Epithelial cell of proximal tubule (primary cell): ENCODE results near the gene FKBP11. TPM values are rescaled to one million over a fixed set of nuclear protein-coding genes. Genes with fewer than 3 reads are reported as not detected.

ENCODE experiments used
- DNase-seq: peaks from one replicate; pipeline ENCODE4 v3.0.0-alpha.2; 2011; ENCODE audit warnings: low read depth
- H3K4me3 ChIP-seq: 2 replicates; pipeline ENCODE4 v1.5.1; 2011; ENCODE audit warnings: low read depth, mild to moderate bottlenecking, low read length
- total RNA-seq: library from RNA; depleted of rRNA; stranded (reverse); fragments of >200 nt; gene quantifications from 2 replicates; pipeline ENCODE4 v1.2.3, GENCODE V29; 2015
- TF ChIP-seq, protein P1 (sequence below): conservative IDR thresholded peaks from 2 replicates; pipeline ENCODE4 v1.5.1; 2012; ENCODE audit warnings: low read depth, mild to moderate bottlenecking, low read length

The FKBP11 gene
- total RNA-seq, 1 donor from 2014 or later: 21.0 TPM

- TF ChIP-seq, protein P1, sequence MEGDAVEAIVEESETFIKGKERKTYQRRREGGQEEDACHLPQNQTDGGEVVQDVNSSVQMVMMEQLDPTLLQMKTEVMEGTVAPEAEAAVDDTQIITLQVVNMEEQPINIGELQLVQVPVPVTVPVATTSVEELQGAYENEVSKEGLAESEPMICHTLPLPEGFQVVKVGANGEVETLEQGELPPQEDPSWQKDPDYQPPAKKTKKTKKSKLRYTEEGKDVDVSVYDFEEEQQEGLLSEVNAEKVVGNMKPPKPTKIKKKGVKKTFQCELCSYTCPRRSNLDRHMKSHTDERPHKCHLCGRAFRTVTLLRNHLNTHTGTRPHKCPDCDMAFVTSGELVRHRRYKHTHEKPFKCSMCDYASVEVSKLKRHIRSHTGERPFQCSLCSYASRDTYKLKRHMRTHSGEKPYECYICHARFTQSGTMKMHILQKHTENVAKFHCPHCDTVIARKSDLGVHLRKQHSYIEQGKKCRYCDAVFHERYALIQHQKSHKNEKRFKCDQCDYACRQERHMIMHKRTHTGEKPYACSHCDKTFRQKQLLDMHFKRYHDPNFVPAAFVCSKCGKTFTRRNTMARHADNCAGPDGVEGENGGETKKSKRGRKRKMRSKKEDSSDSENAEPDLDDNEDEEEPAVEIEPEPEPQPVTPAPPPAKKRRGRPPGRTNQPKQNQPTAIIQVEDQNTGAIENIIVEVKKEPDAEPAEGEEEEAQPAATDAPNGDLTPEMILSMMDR: no peak
- H3K4me3 ChIP-seq: no peak overlapping the region
- DNase-seq: no peak
Measured at GRCh38 chr12:48954841-48955501, 29.7 kb upstream of the FKBP11 start.

DNA sequence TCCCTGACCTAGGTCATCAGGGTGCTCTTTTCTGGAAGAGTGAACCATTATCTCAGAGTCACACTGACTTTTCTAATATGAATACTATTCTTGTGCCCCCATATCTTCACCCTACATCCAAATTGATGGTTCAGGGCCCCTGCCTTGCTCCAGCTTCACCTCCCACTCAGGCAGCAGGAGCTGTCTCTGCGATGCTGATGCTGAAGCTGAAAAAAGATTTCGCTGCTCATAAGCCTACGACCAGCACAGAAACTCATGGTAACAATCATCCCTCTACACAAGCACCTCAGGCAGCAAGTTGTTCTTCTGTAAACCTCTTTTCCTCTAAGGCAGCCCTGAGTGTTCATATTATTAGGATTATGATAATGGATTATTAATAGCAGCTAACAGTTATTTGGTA lies 28.8 kb upstream of the FKBP11 start:
- no peak for DNase-seq
- TF ChIP-seq, protein P1: no peak
- H3K4me3 ChIP-seq: no peak overlapping the region

GRCh38 chr12:48952691-48953090 lies 27.4 kb upstream of the FKBP11 start:
- TF ChIP-seq, protein P1: no peak
- no peak for DNase-seq
- H3K4me3 ChIP-seq: no peak overlapping the region

DNA sequence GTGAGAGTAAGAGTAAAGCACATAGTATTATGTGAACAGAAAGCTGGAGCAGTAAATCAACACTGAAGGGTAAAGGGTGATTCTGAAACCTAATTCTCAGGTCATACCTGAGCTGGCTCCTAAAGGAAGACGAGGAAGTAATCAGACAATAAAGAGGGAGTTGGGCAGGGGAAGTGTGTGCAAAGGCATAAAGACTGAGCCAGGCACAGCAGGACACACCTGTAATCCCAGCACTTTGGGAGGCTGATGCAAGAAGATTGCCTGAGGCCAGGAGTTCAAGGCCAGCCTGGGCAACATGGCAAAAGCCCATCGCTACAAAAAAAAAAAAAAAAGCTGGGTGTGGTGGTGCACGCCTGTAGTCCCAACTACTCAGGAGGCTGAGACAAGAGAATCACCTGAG lies 22.4 kb upstream of the FKBP11 start:
- TF ChIP-seq, protein P1: no peak
- H3K4me3 ChIP-seq: no peak overlapping the region
- DNase-seq: no peak

- H3K4me3 ChIP-seq: no peak overlapping the region
- TF ChIP-seq, protein P1: no peak
- no peak for DNase-seq
Measured at GRCh38 chr12:48946943-48947342, 21.7 kb upstream of the FKBP11 start.

GRCh38 chr12:48946205-48946604 lies 20.9 kb upstream of the FKBP11 start:
- DNase-seq: no peak
- TF ChIP-seq, protein P1: no peak
- H3K4me3 ChIP-seq: no peak overlapping the region

DNA sequence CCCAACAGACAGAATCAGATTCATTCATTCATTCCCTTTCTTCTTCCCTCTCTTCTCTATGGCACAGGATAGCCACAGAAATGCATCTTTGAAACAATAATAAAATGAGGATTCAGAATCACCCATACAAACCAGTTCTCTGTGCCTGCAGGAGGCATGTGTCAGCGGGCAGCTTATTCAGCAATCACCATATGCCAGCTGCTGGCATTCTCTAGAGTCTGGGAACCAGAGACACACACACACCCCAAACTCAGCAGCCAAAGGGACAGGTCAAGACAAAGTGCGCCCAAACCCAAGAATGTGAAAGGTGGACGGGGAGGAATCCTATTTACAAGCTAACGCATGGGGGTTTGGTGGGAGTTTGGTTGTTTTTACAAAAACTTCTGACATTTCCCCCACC lies 17.9 kb upstream of the FKBP11 start:
- H3K4me3 ChIP-seq: no peak overlapping the region
- DNase-seq: no peak
- TF ChIP-seq, protein P1: no peak
